ENCODE results near the gene DNLZ.

DNLZ gene

DNA sequence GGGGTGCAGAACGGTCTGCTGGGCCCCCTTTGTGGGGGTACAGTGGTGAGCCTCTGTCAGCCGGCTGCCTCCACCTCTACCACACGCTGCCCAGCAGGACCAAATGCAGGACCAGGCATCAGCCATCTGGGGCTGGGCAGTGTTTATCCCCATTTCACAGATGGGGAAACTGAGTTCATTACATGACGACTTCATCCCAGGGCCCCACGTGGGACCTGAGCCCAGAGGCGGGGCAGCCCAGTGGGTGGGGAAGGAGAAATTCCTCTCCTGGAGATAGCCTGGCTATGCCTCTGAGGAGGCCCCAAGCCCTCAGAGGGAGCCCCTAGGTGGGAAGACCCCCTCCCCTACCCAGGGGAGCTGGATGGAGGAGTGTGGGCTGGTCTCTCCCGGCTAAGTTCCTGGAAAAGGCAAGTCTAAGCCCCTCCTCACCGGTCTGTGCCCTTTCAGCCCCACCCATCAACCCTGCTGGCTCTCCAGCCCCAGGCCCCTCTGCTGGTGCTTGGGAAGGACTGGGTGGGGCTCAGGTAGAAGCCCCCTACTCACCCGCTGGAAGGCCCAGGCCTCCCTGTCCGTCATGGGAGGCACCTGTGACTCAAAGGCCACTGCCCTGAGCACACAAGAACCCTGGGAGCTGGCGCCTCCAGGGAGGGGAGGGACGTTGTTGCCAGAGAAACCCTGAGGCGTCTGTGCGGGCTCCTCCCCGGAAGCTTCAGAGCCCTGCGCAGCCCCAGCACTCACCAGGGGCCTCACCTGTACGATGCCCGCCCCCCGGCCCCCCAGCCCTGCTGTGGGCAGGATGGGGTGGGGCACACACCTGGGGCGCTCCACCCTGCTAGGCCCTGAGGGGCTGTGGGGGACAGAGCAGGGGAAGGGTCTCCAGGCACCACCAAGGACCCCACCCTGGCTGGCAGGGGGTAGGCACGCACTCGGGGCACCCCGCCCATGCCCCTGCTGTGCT lies 52.2 kb downstream of the DNLZ start:
- Histone ChIP-seq H3K9ac (ENCODE audit: low read length) (no peak overlapping the region), H4K5ac (ENCODE audit: low read length) (no peak overlapping the region), H3K79me1 (ENCODE audit: low read length) (no peaks in the 10 kb centered on the region), H3K4me1 (ENCODE audit: control insufficient read depth, low read depth, low read length) (no peaks in the 10 kb centered on the region), H2BK15ac (replicated peaks; ENCODE audit: low read depth) (no peak overlapping the region), H2BK120ac (ENCODE audit: low read depth, low read length) (no peak overlapping the region), H3K56ac (ENCODE audit: low read length) (no peak overlapping the region), H2BK5ac (ENCODE audit: low read length) (no peak overlapping the region), H3K4me2 (ENCODE audit: low read length) (no peak overlapping the region), H3K4me3 (ENCODE audit: low read length) (no peak overlapping the region), H3K79me2 (ENCODE audit: control insufficient read depth, insufficient read depth, low read length) (no peaks in the 10 kb centered on the region), H3K36me3 (ENCODE audit: control insufficient read depth, insufficient read depth, low read length) (no peaks in the 10 kb centered on the region), H3K18ac (ENCODE audit: low read length) (no peak overlapping the region), H3K23ac (ENCODE audit: low read length) (no peak overlapping the region), H3K27me3 (ENCODE audit: insufficient read depth, low read length, poor library complexity) (no peaks in the 10 kb centered on the region), H2AK5ac (ENCODE audit: low read length) (no peak overlapping the region), H3K4ac (ENCODE audit: low read depth, low read length) (no peak overlapping the region), H3K27ac (ENCODE audit: low read depth, low read length) (no peak overlapping the region), H4K8ac (ENCODE audit: low read depth, low read length) (no peak overlapping the region)
- DNase-seq: no peak
- WGBS (ENCODE audit: extremely low coverage, insufficient coverage, low lambda C conversion rate): no CpG with 5 or more reads among the region's 23 CpGs

DNA sequence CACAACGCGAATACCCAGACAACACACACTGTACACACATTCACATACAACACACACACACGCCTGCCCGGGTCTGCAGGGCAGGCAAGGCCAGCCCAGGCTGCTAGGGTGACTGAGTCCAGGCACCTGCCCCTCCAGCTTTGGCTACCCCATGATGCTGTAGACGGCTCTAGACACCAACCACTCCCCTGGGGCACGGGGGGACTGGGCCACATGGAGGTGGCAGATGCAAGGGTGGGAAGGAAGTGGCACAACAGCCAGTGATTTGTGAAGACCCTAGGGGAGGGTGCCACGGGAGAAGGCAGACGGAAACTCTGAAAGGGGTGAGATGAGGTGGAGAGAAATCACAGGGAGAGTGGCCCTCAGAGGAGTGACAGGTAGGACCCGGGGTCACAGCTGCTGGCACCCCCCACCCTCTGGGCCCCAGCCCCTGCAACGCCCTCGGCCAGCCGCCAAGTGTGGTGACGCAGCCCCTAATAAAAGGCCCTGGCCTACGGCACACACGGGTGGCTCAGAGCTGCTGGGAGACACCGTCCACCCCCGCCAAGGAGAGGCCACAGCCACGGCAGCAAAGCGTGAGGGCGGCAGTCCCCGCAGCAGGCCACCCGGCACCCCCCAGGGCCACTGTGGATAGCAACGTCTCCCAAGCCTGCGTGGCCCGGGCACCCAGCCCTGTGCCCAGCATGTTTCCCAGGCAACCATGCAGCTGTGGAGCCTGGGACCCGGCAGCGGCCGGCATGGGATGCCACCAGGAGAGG lies 53.1 kb downstream of the DNLZ start:
- Histone ChIP-seq H3K18ac (ENCODE audit: low read length) (no peak overlapping the region), H3K36me3 (ENCODE audit: control insufficient read depth, insufficient read depth, low read length) (no peaks in the 10 kb centered on the region), H3K79me2 (ENCODE audit: control insufficient read depth, insufficient read depth, low read length) (no peaks in the 10 kb centered on the region), H3K4me2 (ENCODE audit: low read length) (no peak overlapping the region), H3K56ac (ENCODE audit: low read length) (no peak overlapping the region), H4K8ac (ENCODE audit: low read depth, low read length) (no peak overlapping the region), H3K4ac (ENCODE audit: low read depth, low read length) (no peak overlapping the region), H2BK15ac (replicated peaks; ENCODE audit: low read depth) (no peak overlapping the region), H3K23ac (ENCODE audit: low read length) (no peak overlapping the region), H2BK5ac (ENCODE audit: low read length) (no peak overlapping the region), H2AK5ac (ENCODE audit: low read length) (no peak overlapping the region), H4K5ac (ENCODE audit: low read length) (no peak overlapping the region), H2BK120ac (ENCODE audit: low read depth, low read length) (no peak overlapping the region), H3K27me3 (ENCODE audit: insufficient read depth, low read length, poor library complexity) (no peaks in the 10 kb centered on the region), H3K4me1 (ENCODE audit: control insufficient read depth, low read depth, low read length) (no peaks in the 10 kb centered on the region), H3K9ac (ENCODE audit: low read length) (no peak overlapping the region), H3K4me3 (ENCODE audit: low read length) (no peak overlapping the region), H3K79me1 (ENCODE audit: low read length) (no peaks in the 10 kb centered on the region), H3K27ac (ENCODE audit: low read depth, low read length) (no peak overlapping the region)
- no peak for DNase-seq
- no CpG with 5 or more reads among the region's 28 CpGs for WGBS (ENCODE audit: extremely low coverage, insufficient coverage, low lambda C conversion rate)

DNA sequence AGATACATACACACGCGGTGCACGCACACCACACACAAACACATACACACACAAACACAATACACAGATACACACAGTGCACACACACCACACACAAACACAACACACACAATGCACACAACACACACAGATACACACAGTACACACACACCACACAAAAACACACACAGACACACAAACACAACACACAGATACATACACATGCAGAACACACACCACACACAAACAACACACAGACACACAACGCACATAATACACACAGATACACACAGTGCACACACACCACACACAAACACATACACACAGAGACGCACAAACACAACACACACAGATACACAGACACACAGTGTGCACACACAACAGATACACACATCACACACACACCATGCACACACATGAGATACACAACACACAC lies 53.7 kb downstream of the DNLZ start:
- H3K27me3 ChIP-seq (ENCODE audit: insufficient read depth, low read length, poor library complexity): no peaks in the 10 kb centered on the region
- no peak overlapping the region for H3K23ac ChIP-seq (ENCODE audit: low read length)
- WGBS (ENCODE audit: extremely low coverage, insufficient coverage, low lambda C conversion rate): no CpG with 5 or more reads among the region's 5 CpGs
- H3K27ac ChIP-seq (ENCODE audit: low read depth, low read length): no peak overlapping the region
- no peak overlapping the region for H3K4ac ChIP-seq (ENCODE audit: low read depth, low read length)
- no peaks in the 10 kb centered on the region for H3K79me1 ChIP-seq (ENCODE audit: low read length)
- H3K9ac ChIP-seq (ENCODE audit: low read length): no peak overlapping the region
- no peak overlapping the region for H3K4me2 ChIP-seq (ENCODE audit: low read length)
- H2AK5ac ChIP-seq (ENCODE audit: low read length): no peak overlapping the region
- H3K4me1 ChIP-seq (ENCODE audit: control insufficient read depth, low read depth, low read length): no peaks in the 10 kb centered on the region
- no peak overlapping the region for H3K56ac ChIP-seq (ENCODE audit: low read length)
- H2BK5ac ChIP-seq (ENCODE audit: low read length): no peak overlapping the region
- H3K18ac ChIP-seq (ENCODE audit: low read length): no peak overlapping the region
- no peak overlapping the region for H4K8ac ChIP-seq (ENCODE audit: low read depth, low read length)
- no peak overlapping the region for H3K4me3 ChIP-seq (ENCODE audit: low read length)
- no peaks in the 10 kb centered on the region for H3K79me2 ChIP-seq (ENCODE audit: control insufficient read depth, insufficient read depth, low read length)
- H2BK120ac ChIP-seq (ENCODE audit: low read depth, low read length): no peak overlapping the region
- H4K5ac ChIP-seq (ENCODE audit: low read length): no peak overlapping the region
- no peak for DNase-seq
- no peak overlapping the region for H2BK15ac ChIP-seq (replicated peaks; ENCODE audit: low read depth)
- H3K36me3 ChIP-seq (ENCODE audit: control insufficient read depth, insufficient read depth, low read length): no peaks in the 10 kb centered on the region

Measured in mesendoderm (in vitro differentiated cells).